Eye (tissue), 1 donor: Measurements from ENCODE around the gene TTR.

ENCODE experiments used
- DNase-seq: peaks from one replicate; pipeline ENCODE4 v3.0.0-alpha.2; 2015

Gene TTR

DNA sequence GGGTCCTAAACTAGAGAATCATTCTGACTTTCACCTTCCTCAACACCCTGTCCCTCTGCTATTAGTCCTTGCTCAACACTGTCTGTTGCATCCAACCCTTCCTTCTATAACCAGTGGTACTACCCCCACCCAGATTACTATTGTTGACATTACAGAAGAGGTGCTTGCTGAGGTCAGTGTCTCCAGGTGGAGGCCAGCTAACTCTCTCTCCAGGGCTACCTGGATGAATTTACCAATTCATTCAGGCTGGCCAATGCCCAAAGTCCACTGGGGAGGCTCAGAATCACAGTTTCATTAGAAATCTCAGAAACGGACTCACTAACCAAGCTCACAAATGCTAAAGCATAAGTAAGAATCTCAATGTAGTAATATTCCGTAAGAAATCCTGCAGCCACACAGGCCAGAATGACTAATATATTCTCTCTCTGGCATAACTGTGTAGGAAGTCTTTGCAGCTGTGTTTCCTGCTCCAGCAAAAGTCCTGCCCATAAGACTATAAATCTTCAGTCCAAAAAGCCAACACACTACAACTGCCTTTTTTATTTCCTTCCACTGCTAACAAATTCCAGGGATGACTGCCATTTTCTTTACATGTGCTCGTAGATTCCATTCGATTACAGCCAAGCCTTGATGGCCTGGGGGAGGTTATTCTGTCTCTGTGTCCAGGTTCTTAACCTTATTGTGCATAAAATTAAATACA is 10.0 kb upstream of the TTR start:
- no peak for DNase-seq

DNA sequence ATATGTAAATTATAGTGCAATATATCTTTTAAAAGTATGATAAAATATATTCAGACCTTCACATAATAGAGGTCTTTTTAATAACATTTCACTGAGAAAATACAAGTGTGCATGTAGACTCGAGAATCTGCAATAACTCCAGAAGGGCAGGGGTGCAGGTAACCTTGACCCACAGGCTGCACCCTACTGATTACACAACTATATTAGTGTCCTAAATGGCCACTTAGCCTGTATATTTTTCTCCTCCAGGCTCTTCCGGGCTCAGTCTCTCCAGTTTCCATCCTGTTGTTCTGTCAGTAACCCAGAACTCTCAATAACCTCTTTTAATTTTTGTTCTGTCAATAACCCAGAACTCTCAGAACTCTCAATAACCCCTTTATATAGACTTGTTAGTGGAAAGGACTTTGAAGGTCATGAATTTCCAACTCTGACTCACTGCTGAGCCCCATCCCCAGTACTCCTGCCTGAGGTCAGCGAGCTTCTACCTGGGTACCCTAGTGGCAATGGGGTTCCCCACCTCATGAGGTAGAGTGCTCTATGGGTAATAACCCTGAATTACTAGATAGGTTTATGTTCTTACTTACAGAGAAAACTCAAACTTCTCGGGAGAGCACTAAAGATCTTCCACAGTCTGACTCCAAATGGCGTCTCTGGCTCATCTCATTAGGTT is 8.4 kb upstream of the TTR start:
- DNase-seq, result no peak

DNA sequence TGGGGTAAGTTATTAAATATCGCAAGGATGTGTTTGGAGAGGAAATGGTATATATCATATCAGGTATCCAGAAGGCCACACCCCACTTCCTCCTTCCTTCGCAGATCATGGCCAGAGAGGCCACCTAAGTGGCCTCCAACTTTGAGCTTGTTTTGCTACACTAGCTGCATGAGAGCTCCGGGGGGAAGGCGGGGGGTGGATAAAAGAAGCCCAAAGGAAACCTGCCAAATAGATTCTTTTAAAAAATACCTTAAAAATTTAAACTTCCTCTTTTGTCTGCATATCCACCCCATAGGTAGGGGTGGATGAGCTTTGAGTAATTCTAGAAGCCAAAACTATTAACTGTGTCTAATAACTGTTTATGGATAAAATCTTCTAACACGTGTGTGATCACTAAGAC is 5.7 kb upstream of the TTR start:
- DNase-seq, result no peak

DNA sequence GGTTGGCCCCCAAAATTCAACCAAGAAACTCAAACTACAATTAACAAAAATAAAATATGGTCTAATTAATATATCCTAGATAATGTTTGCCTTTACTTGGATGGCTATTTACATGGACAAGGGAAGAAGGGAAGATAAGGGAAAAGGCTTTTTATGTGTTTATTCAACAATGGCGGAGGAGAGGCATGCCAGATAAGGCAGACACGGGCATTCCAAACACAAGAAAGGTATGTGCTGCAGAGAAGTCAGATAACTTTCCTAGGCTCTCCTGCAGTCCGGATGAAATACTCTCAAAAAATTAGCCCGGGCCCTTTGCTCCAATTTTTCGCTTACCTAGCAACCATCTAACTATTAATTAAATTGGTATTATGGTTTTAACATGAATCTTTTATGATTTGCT is 5.1 kb upstream of the TTR start:
- no peak for DNase-seq

DNA sequence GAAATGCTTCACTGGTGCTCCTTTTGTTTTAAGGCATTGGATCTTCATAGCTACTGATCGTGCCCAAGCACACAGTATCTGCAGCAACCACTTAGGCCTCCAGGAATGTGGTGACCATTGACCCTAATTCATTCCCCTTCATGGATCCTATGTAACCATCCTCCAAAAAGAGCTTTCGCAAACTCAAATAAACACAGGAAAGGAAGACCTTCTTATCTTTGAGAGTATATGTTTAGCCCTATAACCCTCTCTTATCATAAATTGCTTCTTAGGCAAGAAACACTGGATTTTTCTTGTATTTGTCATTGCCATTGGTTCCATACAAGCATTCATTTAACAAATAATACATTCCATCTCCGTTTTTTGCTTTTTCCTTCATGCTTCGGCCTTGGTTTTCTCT is 4.1 kb upstream of the TTR start:
- no peak for DNase-seq

DNA sequence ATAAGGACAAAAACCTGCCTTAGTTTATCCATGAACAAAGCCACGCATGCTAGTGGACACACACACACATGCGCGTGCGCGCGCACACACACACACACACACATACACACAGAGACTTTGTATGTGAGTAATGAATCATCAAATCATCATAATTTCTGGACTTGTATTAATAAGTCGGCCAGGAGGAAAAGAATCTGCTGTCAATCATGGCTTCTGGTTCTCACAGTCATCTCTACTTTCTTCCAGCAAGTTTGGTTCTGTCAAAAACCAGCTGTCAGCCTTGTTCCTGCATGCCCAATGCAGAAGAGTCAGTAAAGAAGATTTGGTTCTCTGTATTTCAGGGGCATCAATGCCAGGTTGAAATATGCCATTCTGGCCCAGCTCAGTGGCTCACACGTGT is 1.1 kb upstream of the TTR start:
- DNase-seq, result no peak

DNA sequence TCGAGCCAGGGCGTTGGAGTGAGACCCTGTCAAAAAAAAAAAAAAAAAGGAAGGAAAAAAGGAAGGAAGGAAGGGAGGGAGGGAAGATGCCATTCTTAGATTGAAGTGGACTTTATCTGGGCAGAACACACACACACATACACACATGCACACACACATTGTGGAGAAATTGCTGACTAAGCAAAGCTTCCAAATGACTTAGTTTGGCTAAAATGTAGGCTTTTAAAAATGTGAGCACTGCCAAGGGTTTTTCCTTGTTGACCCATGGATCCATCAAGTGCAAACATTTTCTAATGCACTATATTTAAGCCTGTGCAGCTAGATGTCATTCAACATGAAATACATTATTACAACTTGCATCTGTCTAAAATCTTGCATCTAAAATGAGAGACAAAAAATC is 564 bp upstream of the TTR start:
- no peak for DNase-seq

DNA sequence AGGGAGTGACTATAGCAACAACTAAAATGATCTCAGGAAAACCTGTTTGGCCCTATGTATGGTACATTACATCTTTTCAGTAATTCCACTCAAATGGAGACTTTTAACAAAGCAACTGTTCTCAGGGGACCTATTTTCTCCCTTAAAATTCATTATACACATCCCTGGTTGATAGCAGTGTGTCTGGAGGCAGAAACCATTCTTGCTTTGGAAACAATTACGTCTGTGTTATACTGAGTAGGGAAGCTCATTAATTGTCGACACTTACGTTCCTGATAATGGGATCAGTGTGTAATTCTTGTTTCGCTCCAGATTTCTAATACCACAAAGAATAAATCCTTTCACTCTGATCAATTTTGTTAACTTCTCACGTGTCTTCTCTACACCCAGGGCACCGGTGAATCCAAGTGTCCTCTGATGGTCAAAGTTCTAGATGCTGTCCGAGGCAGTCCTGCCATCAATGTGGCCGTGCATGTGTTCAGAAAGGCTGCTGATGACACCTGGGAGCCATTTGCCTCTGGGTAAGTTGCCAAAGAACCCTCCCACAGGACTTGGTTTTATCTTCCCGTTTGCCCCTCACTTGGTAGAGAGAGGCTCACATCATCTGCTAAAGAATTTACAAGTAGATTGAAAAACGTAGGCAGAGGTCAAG is 955 bp downstream of the TTR start:
- no peak for DNase-seq

DNA sequence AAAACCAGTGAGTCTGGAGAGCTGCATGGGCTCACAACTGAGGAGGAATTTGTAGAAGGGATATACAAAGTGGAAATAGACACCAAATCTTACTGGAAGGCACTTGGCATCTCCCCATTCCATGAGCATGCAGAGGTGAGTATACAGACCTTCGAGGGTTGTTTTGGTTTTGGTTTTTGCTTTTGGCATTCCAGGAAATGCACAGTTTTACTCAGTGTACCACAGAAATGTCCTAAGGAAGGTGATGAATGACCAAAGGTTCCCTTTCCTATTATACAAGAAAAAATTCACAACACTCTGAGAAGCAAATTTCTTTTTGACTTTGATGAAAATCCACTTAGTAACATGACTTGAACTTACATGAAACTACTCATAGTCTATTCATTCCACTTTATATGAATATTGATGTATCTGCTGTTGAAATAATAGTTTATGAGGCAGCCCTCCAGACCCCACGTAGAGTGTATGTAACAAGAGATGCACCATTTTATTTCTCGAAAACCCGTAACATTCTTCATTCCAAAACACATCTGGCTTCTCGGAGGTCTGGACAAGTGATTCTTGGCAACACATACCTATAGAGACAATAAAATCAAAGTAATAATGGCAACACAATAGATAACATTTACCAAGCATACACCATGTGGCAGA is 3.6 kb downstream of the TTR start:
- no peak for DNase-seq

DNA sequence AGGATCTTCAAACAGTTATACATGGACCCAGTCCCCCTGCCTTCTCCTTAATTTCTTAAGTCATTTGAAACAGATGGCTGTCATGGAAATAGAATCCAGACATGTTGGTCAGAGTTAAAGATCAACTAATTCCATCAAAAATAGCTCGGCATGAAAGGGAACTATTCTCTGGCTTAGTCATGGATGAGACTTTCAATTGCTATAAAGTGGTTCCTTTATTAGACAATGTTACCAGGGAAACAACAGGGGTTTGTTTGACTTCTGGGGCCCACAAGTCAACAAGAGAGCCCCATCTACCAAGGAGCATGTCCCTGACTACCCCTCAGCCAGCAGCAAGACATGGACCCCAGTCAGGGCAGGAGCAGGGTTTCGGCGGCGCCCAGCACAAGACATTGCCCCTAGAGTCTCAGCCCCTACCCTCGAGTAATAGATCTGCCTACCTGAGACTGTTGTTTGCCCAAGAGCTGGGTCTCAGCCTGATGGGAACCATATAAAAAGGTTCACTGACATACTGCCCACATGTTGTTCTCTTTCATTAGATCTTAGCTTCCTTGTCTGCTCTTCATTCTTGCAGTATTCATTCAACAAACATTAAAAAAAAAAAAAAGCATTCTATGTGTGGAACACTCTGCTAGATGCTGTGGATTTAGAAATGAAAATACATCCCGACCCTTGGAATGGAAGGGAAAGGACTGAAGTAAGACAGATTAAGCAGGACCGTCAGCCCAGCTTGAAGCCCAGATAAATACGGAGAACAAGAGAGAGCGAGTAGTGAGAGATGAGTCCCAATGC is 4.6 kb downstream of the TTR start:
- DNase-seq, result no peak

DNA sequence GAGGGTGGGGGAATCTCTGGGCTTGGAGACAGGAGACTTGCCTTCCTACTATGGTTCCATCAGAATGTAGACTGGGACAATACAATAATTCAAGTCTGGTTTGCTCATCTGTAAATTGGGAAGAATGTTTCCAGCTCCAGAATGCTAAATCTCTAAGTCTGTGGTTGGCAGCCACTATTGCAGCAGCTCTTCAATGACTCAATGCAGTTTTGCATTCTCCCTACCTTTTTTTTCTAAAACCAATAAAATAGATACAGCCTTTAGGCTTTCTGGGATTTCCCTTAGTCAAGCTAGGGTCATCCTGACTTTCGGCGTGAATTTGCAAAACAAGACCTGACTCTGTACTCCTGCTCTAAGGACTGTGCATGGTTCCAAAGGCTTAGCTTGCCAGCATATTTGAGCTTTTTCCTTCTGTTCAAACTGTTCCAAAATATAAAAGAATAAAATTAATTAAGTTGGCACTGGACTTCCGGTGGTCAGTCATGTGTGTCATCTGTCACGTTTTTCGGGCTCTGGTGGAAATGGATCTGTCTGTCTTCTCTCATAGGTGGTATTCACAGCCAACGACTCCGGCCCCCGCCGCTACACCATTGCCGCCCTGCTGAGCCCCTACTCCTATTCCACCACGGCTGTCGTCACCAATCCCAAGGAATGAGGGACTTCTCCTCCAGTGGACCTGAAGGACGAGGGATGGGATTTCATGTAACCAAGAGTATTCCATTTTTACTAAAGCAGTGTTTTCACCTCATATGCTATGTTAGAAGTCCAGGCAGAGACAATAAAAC is 6.5 kb downstream of the TTR start:
- no peak for DNase-seq

DNA sequence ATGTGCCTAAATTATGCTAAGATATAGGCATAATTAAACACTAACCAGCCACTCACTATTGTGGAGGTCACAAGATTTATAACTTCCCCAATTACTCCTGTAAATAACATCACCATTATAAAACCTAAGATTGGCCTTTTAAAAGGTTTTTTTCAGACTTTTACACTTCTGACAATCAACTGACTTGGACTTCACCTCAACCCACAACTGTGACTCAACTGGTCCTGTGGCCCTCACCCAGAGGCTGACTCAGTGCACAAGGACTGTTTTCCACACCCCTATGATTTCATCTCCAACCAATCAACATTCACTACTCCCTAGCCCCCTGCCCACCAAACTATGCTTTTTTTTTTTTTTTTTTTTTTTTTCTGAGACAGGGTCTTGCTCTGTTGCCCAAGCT is 11.6 kb downstream of the TTR start:
- DNase-seq, result no peak

DNA sequence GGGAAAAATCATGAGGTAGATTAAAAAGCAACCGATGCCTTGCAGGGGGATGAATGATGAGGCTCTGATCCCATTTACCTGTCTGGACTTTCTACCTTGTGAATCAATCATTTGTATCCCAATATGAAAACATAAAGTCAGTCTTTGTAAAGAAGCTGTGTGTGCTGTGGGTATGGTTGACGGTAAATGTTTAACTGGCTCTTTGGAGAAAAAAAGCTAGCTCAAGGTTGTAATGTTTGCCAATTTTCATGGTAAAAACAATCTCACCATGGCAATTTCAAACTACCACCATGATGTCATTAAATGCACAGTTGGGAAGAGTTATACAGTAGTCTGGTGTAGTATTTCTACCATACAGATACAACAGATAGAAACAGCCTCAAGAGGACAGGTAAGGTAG is 14.6 kb downstream of the TTR start:
- DNase-seq, result no peak

DNA sequence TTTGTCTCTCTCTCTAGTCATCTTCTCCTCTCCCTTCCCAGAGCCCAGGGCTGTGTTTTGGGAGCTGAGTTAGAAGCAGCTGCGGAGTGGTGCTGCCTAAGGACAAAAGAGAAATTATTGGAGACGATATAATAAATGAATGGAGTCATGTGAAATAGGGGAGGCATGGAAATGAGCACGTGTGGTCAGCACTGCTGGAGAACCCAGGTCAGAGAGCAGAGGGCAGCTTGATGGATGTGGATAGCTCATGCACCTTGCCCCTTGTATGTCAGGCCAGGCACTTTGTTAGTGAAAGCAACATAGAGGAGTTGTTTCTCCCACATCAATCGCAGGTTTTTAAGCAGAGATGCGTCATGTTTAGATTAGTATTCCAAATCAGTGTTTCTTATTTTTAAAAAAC is 15.7 kb downstream of the TTR start:
- DNase-seq, result no peak

DNA sequence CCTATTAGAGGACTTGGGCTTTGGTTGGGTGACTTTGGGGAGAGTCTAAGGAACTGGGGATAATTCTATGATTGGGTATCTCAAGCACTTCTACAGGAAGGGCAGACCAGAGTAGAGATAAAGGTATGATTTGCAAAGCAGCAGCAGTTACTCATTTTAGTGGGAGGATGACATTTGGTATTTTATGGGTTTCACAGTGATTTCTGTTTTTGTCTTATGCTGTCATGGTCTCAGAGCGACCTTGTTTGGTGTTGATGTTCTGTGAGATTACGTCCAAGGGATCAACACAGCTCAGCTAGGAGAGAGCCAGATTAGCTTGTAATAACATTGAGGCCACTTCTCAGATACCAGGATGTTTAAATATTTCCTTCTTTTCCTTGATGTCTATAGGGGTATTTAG is 18.2 kb downstream of the TTR start:
- DNase-seq, result no peak

DNA sequence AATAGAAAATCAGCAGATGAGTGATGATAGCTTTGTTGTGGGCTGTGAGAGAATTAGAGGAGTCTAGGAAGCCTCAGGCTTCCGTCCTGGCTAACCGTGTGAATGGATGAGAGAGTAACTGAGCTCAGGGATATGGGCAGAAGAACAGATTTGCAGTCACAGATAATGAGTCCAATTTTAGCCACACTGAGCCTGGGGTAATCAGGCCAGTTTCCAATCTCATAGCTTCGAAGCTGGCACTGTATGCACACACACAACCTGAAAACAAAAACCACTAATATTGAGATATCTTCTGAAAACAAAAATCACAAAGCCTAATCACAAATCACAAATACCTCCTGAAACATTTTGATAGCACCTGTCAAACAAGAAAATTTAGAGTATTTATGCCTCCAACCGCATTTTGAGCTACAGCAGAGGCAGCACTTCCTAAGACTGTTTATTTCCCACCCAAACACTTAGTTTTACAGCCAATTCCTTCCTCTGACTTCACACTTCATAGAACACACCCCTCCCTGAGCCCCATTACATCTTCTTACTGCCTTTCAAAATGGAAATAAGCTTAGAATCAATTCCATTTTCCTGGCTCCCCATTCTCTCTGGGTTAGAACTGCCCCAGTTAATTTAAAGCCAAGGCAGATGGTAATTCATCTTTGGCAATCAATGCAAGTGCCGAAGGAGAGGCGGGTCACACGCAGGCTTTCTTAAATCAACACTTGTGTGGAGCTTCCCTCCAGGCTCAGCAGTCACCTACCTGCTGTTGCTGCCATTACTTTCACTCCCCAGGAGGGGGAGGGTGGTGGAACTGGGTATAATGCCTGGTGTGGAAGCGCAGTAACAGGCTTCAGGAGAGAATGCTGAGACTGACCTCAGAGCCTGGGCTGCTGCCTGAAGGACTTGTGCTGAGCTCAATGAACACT is 18.9 kb downstream of the TTR start:
- peak; percentile 29 for DNase-seq

DNA sequence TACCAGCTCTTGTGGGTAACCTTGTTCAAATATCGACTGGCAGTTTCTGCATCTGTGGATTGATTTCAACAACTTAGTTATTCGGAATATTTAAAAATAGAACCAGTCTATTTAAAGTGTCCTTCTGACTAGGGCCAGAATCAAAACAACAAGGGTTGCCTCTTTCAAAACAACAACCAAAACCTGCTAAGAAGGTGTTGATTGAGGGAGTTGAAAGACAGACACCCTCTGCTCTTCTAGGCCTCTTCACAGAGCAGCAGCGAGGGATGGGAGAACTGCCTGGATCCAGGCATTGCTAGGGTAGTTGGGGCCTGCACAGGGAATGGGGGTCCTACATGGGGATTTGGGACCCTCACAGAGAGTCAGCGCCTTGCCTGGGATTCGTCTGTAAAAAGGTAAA is 19.8 kb downstream of the TTR start:
- DNase-seq, result no peak

DNA sequence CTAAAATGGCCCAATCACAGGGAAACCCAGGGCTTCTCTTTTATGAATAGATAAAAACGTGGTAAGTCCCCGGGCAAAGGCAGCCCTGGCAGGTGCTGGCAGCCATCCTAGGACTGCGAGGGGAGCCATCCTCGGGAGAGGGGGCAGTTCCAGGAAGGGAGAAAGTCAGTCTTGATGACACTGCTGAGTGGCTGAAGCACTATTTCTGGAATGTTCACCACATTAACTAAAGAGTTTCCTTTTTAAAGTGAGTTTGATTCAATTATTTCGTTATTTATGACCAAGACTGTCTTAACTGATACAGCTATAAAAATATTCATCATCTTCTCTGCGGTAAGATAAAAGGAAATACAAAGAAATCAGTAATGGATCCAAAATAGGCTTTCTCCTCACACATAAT is 20.4 kb downstream of the TTR start:
- no peak for DNase-seq

DNA sequence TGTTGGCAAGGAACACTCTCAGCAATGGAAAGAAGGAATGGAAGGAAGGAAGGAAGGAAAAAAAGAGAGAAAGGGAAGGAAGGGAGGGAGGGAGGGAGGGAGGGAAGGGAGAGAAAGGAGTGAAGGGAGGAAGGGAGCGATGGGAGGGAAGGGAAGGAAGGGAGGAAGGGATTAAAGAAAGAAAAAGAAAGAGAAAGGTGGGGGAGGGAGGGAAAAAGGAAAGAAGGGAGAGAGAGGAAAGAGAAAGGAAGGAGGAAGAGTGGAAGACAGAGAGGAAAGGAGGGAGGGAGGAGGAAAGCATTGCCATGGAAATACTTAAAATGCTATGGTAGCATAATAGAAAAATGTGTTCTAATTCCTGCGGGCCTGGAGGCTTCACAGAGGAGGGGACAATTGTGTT is 22.4 kb downstream of the TTR start:
- no peak for DNase-seq

DNA sequence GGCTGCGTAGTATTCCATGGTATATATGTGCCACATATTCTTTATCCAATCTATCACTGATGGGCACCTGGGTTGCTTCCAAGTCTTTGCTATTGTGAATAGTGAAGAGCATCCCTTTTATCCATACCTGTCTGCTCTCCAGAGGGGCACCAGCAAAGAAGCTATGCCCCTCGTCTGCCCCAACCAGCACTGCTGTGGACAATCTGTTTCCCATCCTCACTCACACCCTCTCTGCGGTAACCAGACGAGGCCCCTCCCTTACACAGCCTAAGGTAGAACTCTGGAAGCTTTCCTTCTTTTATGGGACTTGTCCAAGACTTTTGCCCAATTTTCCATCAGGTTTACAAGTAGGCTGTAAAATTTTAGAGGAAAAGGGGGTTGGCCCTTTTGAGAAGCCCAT is 24.9 kb downstream of the TTR start:
- DNase-seq, result no peak

DNA sequence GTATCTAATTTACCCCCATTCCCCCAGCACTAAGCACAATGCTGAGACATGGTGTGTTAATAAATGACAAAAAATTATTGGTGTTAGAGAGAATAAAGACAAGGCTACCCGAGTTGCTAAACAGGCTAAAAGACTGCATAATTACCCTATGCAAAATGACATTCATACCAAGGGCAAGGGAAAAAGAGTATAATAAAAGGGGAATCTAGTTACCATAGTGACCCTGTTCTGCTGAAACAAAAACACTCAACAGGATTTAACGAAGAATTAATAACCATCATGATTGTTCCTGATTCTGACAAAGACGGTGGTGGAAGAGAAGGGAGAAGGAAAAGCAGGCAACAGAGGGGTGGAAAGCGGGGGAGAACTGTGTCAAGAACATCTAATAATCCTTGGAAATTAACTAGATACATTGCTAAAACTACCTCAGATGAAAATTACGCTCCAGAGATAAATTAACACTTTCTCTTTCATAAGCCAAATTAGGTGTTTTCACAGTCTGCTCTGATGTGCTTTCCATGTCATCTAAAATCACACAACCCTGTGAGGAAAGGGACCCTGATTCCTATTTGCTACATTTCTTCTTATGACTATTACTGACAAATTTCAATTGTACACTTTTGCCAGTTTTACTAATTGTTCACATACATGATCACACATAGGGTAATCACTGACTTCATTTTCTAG is 25.5 kb downstream of the TTR start:
- no peak for DNase-seq
